HUDEP-2 (cell line): Measurements from ENCODE around the gene CALML4.
"Not testable (repeated sequence)": the region's sequence is repeated elsewhere in the genome, so short reads cannot be mapped to it uniquely, and the experiment has no call there.

Experiments used
- DNase-seq, 76 experiments: peaks; one replicate each; lab custom pipeline; 2025; ENCODE audit not compliant: unreplicated experiment in 76 of 76; lab: John Stamatoyannopoulos, UW

CALML4 gene, protein sequence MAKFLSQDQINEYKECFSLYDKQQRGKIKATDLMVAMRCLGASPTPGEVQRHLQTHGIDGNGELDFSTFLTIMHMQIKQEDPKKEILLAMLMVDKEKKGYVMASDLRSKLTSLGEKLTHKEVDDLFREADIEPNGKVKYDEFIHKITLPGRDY

GRCh38 chr15:68204776-68205557 is at the start of gene CALML4:
Gene CALML4, minus strand, starts transcription at chr15:68205332. Its CDS starts 85 bp downstream, at chr15:68205247.
- no peak for DNase-seq

DNA sequence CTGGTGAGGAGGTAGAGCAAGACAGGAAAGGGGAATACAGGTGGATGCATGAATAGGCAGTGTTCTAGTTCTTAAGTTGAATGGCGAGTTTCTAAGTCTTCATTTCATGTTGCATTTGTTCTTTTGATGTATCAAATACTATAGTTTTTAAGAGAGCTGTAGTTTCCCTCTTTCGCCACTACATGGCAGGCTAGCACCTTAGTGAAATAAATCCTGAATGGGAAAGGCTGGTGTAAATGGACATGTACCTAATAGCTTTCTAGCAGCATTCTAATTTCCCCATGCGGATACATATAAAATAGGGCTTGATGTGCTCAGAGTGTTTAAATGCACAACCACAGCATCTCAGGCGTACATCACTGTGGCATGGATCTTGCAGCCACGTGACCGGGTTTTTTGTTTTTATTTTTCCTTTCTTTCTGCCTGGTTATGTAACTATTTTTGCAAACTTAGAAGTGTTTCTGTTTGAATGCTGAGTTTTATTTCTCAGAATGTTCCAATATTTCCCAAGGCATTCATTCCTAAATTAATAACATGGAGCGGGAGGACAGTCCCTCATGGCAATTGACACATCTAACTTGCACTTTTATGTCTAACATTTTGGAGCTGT is 47.9 kb upstream of the CALML4 start:
- DNase-seq: peak in 38 of 76 experiments; percentile 2 to 78 (median 40)

- no peak for DNase-seq
Observed at GRCh38 chr15:68249058-68249713, 44.1 kb upstream of the CALML4 start.

GRCh38 chr15:68244235-68244634 is 39.1 kb upstream of the CALML4 start:
- DNase-seq: no peak

DNA sequence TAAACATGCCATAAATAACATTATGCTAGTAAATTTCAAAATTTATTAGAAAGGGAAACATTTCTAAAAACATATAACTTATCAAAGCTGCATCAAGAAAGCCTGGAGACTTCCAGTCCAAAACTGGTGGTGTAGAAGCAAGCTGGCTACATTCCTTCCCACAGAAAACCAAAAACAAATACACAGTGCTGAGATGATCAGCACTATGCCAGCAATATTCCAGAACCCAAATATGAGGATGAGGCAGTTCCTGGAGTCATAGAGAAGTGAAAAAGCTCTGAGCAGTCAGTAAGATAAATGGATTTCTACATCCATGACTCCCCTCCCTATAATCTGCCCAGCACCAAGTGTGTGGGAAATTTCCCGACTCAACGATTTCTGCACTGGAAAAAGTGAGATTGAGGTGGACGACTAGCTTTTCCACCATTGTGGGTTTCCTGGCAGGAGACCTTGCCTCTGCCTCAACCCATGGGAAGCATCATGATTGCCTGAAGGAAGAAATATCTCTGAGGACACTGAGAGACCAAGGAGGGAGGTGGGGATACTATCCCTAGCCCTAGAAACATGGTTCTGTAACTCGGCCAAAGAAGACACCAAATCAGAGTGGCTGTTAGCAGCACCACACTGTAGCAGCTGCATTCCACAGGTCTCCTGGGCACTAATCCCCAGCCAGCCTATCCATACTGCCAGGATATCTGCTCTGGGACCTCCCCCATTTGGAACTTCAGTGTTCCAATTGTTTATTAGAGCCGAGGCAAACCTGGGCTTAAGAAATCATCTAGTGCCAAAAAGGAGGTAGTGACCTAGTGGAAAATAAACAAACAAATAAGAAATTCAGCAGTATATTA is 36.2 kb upstream of the CALML4 start:
- no peak for DNase-seq

DNA sequence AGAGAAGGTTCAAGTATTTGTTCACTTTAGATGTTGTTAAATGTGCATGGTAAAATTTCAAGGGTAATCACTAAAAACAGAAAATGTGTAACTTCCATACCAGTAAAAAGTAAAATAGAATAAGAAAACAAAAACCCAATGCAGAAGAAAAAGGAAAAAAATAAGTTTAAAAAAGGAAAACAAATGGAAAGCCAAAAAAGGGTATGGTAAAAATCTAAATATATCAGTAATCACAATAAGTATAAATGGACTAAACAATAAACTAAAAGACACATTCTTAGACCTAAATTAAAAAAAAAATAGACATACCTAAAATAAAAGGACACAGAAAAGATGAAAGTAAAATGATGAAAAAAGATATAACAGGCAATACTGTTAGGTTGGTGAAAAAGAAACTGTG is 33.9 kb upstream of the CALML4 start:
- no peak for DNase-seq

DNA sequence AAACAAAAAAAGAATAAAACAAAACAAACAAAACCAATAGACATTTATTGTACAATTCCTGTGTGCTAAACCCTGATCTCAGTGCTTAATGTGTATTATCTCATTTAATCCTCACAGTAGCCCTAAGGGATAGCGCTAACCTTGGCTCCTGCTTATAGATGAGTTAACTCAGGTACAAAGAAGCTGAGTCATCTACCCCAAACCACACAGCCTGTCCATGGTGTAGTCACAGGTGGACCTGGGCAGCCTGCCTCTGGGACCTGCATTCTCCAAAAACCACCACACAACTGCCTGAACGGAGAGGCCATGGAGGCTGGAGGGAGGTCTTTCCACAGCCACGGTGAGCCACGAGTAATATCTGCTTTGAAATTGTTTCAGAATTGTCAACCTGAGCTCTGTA is 29.9 kb upstream of the CALML4 start:
- DNase-seq: no peak

DNA sequence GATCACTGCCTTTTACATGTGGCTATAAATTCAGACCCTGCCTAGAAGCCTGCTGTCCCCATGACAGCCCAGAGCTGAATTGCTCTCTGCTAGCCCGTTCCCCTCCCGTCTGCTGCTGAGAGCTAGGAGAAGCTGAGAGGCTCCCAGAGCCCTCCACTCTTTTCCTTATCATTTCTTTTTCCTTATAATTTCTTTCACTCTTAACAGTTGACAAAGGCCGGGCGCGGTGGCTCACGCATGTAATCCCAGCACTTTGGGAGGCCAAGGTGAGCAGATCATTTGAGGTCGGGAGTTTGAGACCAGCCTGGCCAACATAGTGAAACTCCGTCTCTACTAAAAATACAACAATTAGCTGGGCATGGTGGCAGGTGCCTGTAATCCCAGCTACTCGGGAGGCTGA is 29.4 kb upstream of the CALML4 start:
- not testable (repeated sequence) for DNase-seq

- DNase-seq: no peak
Observed at GRCh38 chr15:68234060-68234459, 28.9 kb upstream of the CALML4 start.

- no peak for DNase-seq
Observed at GRCh38 chr15:68232937-68233336, 27.8 kb upstream of the CALML4 start.

DNA sequence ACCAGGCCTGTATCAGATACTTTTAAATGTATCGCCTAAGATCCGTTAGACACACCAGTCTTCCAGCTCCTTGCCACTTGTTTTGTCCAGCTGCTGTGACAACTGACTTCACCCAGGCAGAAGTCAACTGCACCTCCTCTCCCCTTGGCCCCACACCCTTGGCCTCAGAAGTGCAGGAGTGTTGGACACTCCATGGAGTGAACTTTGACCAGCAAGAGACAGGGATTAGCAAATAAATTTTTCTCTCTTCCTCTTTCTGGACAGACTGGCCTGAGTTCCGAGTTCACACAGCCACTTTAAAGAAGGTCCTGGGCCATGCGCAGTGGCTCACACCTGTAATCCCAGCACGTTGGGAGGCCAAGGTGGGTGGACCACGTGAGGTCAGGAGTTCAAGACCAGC is 27.3 kb upstream of the CALML4 start:
- DNase-seq: no peak

DNA sequence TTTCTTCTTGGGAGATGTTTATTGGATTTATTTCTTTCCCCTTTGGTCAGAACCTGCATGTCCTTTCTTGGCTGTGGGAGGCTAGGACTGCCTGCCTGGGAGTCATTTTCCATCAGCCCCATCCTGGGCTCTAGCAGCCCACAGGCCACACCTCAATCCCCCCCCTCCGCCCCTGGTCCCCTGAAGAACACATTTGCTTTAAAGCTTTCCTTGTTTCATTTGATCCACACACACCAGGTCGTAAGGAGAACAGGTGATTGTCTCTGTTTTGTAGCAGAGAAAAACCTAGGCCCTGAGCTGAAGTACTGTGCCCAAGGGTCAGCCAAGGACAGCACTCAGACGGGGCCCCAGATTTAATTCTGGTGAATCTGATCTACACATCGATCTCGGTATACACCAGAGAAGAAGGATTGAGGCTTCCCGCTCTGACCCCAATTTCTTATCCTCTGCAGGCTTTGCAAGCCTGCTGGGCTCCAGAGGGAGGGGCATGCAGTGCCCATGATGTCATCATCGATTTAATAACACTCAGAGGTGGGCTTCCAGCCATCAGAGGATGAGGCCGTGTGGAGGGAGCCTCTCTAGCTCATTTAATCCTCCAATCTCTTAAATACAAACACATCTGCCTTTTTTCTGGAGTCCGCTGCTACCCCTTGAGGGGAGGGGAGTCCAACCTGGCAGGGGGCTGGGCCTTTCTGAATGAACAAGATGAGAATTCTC is 26.1 kb upstream of the CALML4 start:
- DNase-seq: no peak

GRCh38 chr15:68230157-68231100 is 25.3 kb upstream of the CALML4 start:
- peak in 1 of 76 experiments; percentile 29 for DNase-seq

DNA sequence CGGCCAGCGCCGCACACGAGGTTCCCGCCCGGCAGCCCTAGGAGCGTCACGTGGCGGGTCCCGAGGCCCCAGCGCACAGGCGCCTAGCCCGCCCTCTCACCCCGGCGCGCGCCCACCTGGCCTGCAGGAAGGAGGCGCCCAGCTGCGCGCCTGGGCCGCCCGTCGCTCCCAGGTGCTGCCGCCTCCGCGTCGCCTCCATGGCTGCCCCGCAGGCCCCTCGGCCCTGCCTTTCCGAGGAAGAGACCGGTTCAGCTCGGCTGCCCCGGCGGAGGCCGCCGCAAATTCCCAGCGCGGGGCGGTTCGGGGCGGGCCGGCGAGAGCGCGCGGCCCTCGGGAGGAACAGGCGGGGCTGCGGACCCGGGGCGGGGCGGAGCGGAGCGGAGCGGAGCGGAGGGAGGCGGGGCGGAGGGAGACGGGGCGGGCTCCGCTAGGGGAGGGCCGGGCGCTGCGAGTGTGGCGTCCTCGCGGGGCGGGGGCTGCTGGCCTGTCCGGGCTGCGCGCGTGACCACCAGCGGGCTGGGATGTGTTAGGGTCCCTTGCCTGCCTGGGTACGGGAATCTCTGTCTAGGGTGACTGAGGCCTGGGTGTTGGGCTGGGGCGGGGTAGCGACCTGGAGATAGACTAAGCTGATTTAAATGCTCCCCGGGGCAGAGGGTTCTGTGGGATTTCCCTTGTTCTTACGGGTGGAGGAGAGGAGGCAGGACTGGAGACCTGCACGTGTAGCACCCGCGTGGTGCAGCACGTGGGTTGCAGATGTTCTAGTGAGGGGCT is 24.4 kb upstream of the CALML4 start, which contains the start of gene CLN6:
TSS of gene CLN6 (minus strand) at position 343 of the 771 bp plus-strand sequence. CDS start at position 199, 144 bp downstream.
- peak in 73 of 76 experiments; percentile 5 to 93 (median 71) for DNase-seq

GRCh38 chr15:68228971-68229385 is 23.8 kb upstream of the CALML4 start:
- DNase-seq: peak in 8 of 76 experiments; percentile 13 to 50 (median 36)

GRCh38 chr15:68228143-68228970 is 23.2 kb upstream of the CALML4 start:
- DNase-seq: peak in 10 of 76 experiments; percentile 2 to 46 (median 17)

DNA sequence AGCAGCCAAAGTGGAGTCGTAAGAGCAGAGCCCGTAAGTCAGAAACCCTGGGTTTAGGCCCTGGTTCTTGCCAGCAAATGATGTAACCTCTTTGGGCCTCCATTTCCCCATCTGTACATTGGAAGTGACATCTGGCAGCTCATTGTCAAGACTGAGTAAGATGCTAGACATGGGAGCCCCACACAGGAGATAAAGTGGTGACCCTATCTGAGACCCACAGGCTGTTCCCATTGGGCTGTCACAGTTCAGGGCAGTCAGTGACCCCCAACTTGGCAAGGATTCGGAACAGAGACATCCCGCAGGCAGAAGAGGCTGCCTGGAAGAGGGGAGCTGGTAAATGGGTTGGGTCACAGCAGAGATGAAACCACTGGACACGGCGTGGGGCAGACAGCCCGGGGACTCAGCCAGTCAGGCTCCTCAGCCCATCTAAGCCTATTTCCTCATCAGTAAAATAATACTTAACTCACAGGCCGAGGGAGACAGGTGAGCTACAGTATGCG is 22.6 kb upstream of the CALML4 start:
- DNase-seq: peak in 3 of 76 experiments; percentile 3 to 14 (median 9)
